GM21360 (cell line): ENCODE measurements around the gene GFOD1.
"Not testable (repeated sequence)": the region's sequence is repeated elsewhere in the genome, so short reads cannot be mapped to it uniquely, and the experiment has no call there.

Experiments used
- ATAC-seq: cut with Tn5 transposase; IDR thresholded peaks from one replicate; pipeline ENCODE4 v1.9.1; 2021; ENCODE audit warnings: mild to moderate bottlenecking, moderate library complexity; ENCODE audit not compliant: unreplicated experiment

GFOD1 gene

GRCh38 chr6:13511913-13512717 is 24.7 kb upstream of the GFOD1 start:
- ATAC-seq = no peak

GRCh38 chr6:13511141-13511571 is 23.8 kb upstream of the GFOD1 start:
- ATAC-seq = not testable (repeated sequence)

- not testable (repeated sequence) for ATAC-seq
Observed at GRCh38 chr6:13510433-13510832, 23.0 kb upstream of the GFOD1 start.

- no peak for ATAC-seq
Observed at GRCh38 chr6:13508711-13509705, 21.6 kb upstream of the GFOD1 start.

GRCh38 chr6:13507306-13507860 is 20.0 kb upstream of the GFOD1 start:
- ATAC-seq = no peak

GRCh38 chr6:13505345-13505734 is 17.9 kb upstream of the GFOD1 start:
- no peak for ATAC-seq

GRCh38 chr6:13504611-13505344 is 17.4 kb upstream of the GFOD1 start:
- ATAC-seq = no peak

- ATAC-seq = no peak
Observed at GRCh38 chr6:13500915-13501314, 13.5 kb upstream of the GFOD1 start.

- no peak for ATAC-seq
Observed at GRCh38 chr6:13500264-13500663, 12.9 kb upstream of the GFOD1 start.

GRCh38 chr6:13496513-13497190 is 9.3 kb upstream of the GFOD1 start:
- ATAC-seq = no peak

- ATAC-seq = no peak
Observed at GRCh38 chr6:13495818-13496217, 8.4 kb upstream of the GFOD1 start.

- ATAC-seq = no peak
Observed at GRCh38 chr6:13495112-13495776, 7.8 kb upstream of the GFOD1 start.

GRCh38 chr6:13494137-13494536 is 6.7 kb upstream of the GFOD1 start:
- ATAC-seq = no peak

GRCh38 chr6:13493147-13493546 is 5.7 kb upstream of the GFOD1 start:
- ATAC-seq = no peak

GRCh38 chr6:13492357-13492756 is 5.0 kb upstream of the GFOD1 start:
- no peak for ATAC-seq

- ATAC-seq = no peak
Observed at GRCh38 chr6:13491538-13491937, 4.1 kb upstream of the GFOD1 start.

GRCh38 chr6:13490402-13490801 is 3.0 kb upstream of the GFOD1 start:
- ATAC-seq = no peak

GRCh38 chr6:13488896-13489237 is 1.5 kb upstream of the GFOD1 start:
- ATAC-seq = no peak

GRCh38 chr6:13488015-13488895 is 855 bp upstream of the GFOD1 start:
- no peak for ATAC-seq
